G401 (cell line): ENCODE data around the gene EPHA1. TPM values are rescaled to one million over a fixed set of nuclear protein-coding genes. Genes with fewer than 3 reads are reported as not detected.
"Not testable (repeated sequence)": the region's sequence is repeated elsewhere in the genome, so short reads cannot be mapped to it uniquely, and the experiment has no call there.

Source experiments
- DNase-seq: peaks from one replicate; pipeline ENCODE4 v3.0.0-alpha.2; 2015; ENCODE audit warnings: low spot score
- in situ Hi-C: cut with HindIII; loops from 2 replicates; pipeline ENCODE4 v1.10.0; 2016; ENCODE audit warnings: low sequenced_read_pairs, mixed read lengths
- total RNA-seq: library from RNA; depleted of rRNA; stranded (reverse); fragments of >200 nt; shearing (Covaris generic); gene quantifications from 2 replicates; pipeline ENCODE4 v1.2.3, GENCODE V29; 2014

Gene EPHA1
- total RNA-seq, 1 experiment from 2014 or later, result not detected

DNA sequence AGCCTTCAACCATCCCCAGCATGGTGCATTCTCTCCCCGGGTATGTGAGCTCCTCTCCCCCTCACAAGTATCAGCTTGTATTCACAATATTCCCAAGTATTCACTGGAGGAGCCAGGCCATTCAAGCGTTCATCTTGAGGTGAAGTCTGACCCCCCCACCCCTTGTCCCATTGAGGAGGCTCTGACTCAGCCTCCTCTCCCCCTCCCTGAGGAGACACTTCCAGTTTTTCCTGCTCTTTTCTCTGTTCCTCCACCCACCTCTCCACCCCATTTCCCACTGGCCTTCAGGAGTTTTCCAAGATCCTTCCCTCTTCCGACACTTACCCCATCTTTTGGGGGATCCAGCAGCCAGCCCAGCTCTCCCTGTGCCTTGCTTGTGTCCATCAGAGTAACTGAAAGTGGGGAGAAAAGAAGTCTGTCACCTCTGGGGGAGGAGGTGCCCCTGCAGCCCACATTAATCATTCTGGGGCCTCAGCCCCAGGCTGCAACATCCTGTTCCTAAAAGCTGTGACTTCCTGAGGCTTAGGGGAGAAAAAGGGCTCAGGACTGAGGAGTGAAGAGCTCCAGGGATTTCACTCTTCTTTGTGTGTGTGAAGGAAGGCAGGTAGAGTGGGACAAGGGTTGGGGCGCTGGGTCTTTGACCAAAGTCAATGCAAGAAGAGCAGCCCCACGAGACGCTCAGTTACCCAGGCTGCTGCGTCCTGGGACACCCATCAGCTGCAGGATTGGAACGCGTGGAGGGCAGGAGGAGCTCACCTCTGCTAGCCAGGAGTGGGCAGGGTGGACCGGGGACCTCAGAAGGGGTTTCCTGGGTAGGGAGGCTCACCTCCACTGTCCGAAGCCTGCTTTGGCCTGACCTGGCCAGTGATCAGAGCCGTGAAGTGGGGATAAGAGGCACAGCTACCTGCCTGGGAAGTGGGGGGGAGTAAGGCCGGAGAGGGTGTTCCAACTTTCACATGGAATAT is 1.1 kb downstream of the EPHA1 start:
- no peak for DNase-seq
- in situ Hi-C loops, result no loop called here

DNA sequence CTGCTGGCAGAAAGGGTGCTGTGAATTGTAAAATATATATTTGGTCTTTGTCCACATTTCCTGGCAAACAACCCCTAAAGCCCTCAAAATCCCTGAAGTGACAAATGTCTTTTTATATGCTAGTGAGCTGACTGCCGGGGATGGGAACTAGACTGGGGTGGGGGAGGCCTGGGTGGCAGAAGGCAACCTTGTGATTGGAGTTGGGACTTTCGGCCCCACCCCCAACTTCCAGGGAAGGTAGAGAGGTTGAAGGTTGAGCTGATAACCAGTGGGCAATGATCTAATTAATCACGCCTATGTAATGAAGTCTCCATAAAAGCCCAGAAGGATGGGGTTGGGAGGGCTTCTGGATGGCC is 2.7 kb downstream of the EPHA1 start:
- in situ Hi-C loops, result no loop called here
- DNase-seq, result no peak

DNA sequence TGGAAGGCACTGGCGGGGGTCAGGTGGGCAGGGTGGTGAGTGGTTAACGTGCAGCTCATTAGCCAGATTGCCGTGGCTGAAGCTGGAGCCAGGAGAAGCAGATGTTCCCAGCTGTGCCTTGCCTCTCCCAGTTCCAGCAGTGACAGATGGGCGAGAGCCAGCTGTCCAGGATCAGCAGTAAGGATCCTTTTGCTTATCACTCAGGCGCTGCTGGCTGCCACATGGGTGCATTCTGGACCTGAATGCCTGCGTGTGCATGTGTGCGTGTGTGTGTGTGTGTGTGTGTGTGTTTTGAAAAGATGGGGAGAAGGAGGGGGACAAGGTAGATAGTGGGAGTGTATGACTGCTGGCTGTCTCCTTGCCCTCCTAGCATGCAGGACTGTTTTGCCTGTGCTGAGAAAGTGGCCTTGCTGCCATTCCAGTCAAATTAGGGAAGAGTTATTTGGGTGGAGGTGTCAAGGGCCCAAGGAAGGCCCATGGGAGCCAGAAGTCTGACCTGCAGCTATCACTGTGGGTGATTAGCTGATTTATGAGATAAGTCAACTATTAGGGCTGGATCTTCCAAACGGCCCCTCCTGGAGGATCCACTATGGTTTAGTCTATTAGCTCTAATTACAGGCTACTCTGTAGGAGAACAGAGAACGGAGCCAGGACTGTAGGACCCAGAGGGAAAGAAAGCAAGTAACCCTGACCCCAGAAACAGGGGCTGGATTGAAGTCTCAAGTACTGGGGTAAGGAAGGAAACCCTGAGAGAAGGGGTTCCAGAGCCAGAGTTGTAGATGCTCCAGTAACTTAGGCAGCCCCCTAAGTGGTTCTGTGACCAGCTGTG is 3.3 kb downstream of the EPHA1 start:
- DNase-seq, result no peak
- in situ Hi-C loops, result no loop called here

DNA sequence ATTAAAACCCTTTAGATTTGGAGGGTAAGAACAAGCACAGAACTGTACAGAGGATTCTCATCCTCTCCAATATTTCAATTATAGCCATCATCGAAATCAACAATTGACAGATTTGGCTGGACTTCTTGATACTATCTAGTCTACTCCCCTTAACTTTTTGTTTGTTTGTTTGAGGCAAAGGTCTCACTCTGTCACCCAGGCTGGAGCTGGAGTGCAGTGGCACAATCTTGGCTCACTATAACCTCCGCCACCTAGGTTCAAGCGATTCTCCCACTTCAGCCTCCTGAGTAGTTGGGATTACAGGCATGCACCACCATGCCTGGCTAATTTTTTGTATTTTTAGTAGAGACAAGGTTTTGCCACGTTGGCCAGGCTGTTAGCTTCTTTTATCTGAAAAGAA is 6.4 kb downstream of the EPHA1 start:
- DNase-seq, in situ Hi-C loops: not testable (repeated sequence)

DNA sequence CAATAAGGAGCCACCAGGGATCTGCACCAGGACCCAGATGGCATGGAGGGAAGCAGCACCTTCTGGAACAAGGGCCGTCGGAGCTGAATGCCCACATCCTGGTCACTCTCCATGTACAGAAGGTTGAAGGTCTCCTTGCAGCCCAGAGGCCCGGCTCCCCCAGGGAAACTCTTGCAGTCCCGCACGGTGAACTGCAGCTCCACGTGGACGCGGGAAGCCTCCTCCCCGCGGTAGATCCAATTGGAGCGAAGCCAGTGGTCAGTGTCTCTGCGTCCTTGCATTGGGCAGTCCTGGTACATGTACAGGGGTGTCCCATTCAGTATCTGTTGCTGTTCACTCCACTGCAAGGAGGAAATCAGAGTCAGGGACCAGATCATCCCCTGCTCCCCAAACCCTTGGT is 7.4 kb downstream of the EPHA1 start:
- DNase-seq, result no peak
- in situ Hi-C loops, result no loop called here

DNA sequence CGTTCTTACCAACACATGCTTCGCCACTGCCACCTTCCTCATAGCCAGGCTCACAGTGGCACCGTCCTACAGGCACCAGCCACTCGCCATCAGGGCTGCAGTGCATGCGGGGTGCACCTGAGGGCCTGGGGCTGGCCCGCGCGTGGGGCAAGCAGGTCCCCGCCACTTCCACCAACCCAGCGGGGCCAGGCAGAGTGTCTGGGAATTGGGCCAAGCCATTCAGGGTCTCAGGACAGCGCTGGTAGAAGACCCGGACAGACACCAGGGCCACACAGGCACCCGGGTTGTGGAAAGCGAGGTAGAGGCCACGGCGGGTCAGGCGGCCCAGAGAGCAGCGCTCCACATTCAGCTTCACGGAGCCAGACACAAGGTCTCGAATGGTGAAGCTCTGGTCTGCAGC is 9.0 kb downstream of the EPHA1 start:
- no peak for DNase-seq
- in situ Hi-C loops, result no loop called here

DNA sequence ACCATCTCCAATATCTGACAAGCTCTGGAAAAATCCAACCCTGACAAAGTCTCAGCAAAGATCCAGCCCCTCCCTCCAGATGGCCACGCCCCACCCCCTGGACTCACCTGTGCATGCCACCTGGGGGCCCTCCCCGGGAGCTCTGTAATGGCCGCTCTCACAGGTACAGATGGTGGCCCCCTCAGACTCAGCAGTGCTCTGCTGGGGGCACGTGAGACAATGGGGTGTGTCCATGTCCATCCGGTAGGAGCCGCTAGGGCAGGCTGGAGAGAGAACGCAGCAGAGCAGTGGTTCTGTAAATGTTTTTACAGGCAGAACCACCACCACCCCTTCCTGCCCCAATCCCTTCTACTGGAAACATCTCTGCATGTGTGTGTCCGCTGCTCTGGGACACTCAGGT is 9.5 kb downstream of the EPHA1 start:
- DNase-seq, result no peak
- in situ Hi-C loops, result no loop called here

DNA sequence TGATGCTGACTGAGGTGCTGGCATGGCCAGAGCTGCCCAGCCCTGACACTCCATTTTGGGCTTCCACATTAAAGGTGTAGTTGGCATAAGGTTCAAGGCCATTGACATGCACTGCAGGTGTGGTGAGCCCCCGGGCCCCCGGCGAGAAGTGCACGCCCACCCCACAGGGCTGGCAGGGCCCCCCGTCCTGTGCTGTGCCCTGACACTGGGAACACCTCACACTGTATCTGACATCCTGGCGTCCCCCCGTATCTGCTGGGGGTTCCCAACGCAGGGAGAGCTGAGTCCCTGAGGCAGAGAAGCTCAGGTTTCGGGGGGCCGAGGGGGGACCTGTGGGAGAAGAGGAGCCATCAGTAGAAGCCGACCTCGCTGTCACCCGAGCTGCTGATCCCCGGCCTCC is 10.0 kb downstream of the EPHA1 start:
- no peak for DNase-seq
- in situ Hi-C loops, result no loop called here

DNA sequence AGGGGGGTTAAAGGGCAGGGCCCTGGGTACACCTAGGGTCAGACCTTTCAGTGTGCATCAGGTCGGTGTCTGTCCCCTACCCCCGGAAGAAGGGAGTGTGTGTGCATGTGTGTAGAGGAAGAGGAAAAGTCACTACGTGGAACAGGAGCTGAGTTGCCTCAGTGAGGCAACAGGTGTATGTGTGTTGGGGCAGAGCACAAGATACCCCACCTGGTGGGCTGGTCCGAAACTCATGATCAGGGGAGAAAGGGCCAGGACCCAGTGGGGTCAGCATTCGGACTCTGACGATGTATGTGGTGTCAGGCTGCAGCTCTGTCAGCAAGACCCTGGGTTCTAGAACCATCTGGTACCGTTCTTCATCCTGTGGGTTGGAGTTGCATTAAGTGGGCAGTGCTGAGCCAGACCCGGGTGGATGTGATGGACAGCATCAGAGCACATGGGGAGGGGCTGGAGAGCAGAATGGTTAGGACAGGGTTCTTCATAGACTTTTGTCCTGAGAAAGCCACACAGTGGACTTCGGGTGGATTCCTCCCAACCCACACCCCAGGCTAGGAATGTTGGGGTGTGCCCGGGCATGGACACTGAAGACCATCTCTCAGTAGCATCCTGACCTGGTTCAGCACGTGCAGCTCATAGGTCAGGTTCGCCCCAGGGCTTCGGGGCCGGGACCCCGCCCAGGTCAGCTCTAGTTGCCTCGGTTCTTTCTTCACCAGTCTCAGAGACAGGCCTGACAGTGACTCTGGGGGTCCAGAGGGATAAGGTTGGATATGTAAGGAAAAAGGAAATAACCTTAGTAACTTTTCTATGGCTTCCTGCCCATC is 10.7 kb downstream of the EPHA1 start:
- DNase-seq, result no peak
- in situ Hi-C loops, result no loop called here

DNA sequence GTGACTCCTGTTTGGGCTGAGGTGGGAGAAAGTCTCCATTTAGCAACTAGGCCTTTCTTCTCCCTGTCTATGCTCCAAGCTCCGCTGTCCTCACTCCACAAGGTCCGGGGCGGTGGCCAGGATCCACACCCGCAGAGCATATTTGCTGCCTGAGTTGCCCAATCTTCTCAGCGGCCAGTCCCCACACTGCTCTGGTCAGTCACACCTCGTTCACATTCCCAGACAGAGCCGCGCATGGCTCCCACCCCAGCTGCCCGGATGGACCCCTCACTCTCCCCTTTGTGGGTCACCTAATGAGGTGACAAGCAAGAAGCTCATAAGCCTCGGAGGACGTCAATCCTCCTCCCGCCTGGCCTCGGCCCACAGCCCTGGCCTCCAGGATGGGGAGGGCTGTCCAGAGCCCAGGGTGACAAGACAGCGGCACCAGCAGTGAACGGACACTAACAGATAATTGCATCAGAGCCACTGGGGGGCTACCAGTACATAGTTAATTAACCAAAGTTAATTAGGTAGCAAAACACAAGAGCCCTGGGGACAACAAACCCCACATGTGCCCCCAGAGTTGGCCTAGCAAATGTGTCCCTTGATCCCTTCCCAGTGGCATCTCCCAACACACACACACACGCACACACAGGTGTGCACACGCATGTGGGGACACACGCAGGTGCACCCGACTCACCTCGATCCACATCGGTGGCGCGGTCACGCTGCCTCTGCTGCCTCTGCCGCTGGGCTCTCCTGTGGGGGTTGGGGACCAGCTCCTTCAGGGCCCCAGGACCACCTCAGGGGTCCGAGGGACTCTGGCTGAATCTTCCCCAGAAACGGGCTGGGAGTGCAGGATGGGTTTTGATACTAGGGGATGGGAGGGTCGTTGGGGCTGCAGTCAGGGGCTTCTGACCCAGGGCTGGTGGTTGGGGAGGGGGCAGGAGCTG is 11.8 kb downstream of the EPHA1 start:
- in situ Hi-C loops, result no loop called here
- no peak for DNase-seq

DNA sequence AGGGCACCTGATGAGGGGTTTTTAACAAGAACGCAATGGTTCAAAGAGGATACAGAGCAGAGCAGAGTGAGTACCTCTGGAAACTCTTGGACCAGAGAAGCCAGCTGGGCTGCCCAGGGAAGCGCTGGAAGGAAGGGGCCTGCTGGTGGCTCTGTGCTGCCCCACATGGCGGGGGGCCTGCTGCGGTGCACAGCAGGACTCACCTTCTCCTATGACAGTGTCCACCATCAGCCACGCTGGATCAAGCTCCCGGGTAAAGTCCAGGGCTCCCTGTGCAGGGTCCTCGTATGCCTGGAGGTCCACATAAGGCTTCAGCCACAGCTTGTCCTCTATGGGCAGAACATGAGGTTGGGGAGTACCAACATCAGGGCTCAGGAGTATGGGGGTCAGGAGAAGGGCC is 12.5 kb downstream of the EPHA1 start:
- no peak for DNase-seq
- in situ Hi-C loops, result no loop called here

DNA sequence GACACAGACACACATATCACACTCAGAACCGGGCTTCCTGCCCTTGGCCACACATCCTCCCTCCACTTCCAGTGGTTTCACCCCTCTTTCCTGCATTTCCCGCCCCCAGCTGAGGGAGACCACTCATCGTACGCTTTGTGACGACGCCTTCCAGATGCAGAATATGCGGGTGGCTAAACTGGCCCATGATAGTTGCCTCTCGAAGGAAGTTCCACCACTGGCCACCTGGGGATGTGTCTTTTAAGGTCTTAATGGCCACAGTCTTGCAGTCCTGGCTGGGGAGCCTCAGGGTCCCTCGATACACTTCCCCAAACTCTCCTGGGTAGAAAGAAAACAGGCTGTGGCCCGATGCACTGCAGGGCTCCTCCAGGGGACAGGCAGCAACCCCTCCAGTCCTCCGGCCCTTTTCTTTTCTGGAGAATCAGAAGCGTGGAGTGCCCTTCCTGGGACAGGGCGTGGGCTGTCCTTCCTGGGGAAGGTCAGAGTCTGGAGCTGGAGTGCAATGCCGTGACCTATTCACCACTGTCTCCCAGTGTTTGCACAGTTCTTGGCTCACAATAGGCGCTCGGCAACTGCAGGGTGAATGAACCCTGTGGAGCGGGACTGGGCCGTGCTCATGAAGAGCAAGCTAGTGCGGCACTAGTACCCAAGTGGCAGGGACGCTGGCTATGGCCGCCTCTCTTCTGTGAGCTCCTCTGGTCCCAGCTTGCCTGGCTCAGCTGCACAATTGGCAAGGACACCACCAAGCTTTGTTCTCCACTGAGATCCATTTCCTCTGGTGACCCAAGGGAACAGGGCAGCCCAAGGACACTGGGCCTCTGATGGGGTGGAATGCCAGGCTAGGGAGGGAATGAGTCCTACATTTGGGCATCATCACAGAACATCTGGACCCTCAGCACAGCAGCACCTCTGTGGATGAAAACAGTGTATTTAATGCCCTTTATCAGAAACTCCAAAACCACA is 13.2 kb downstream of the EPHA1 start:
- DNase-seq, result no peak
- in situ Hi-C loops, result no loop called here

DNA sequence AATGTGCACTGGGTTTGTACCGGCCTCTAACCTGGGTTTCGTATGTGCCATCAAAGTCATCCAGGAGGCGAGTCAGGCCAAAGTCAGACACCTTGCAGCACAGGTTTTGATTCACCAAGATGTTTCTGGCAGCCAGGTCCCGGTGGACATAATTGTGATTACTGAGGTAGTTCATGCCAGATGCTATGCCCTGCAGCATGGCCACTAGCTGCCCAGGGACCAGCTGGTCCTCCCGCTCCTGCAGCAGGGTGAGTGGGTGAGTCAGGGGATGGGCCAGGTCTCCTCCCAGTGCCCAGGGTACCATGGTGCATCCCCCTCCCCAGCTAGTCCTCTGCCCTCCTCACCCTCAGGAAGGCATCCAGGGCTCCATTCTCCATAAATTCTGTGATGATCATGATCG is 13.9 kb downstream of the EPHA1 start:
- in situ Hi-C loops, result no loop called here
- DNase-seq, result no peak

DNA sequence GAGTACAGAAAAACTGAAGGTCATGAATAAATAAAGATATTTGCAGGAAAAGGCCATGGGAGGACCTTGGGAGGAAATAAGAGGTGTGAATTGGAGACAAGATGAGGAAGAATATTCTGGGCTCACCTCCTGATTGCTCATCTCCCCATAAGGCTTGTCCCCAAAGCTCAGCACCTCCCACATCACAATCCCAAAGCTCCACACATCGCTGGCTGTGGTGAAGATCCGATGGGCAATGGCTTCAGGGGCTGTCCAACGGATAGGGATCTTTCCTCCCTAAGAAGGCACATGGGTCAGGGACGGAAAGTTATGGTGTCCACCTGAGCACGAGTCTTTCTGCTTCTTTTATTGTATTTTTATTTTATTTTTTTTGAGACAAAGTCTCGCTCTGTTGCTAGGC is 14.6 kb downstream of the EPHA1 start:
- in situ Hi-C loops, result no loop called here
- no peak for DNase-seq

DNA sequence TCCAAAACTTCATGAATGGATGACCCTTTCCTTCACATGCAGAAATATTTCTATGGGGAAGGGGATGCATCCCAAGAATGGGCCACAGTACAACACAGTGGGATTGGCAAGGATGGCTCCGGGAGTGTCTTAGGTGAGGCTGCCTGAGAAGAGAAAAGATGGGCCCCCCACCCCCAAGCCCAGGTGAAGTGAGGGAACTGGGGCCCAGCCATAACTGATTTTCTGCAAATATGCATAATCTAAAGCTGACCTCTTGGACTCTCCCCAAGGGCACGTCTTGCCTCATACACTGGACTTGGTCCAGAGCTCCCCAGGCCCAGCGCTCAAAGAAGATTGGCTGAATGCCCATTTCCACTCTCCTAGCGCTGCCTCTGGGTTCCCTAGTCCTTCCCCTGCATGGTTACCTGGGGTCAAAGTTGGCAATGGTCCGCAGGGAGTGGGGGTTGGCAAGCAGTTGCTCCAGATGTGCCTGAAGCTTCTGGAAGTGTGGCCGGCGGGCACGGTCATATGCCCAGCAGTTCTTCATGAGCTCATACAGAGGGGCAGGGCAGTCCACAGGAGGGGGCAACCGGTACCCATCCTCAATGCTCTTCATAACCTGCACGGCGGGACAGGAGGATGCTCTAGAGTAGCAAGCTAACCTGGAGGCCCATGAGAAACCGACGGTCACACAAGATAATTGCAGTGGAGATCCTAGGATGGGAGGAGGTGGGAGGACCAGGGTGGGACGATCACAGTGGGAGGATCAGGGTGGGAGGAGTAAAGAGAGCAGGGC is 15.2 kb downstream of the EPHA1 start:
- in situ Hi-C loops, result no loop called here
- DNase-seq, result no peak

DNA sequence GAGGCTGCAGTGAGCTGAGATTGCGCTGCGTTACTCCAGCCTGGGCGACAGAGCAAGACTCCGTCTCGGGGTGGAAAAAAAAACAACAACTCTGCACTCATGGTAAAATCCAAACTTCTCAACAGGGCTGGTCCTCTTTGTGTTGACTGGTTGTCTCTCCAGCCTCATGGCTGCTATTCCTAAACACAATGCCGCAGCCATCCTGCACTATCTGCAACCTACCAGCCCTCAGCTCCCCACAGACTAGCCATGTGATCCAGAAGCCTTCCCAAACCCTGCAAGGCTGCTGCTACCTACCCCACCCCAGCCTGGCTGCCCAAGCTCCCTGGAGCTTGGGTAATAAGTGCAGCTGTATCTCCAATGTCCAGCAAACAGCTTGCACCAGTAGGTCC is 15.8 kb downstream of the EPHA1 start:
- in situ Hi-C loops, result no loop called here

DNA sequence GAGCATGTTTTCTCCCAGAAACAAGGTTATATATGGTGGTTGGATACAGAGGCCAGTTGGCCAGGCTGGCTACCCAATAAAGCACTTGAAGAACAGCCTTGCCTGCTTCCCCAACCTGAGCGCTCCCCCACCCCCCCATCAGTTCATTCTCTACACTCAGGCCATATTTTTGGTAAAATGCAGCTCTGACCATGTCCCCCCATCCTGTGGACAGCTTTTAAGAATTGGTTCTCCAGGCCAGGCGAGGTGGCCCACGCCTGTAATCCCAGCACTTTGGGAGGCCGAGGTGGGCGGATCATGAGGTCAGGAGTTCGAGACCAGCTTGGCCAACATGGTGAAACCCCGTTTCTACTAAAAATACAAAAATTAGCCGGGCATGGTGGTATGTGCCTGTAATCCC is 16.2 kb downstream of the EPHA1 start:
- in situ Hi-C loops, DNase-seq: not testable (repeated sequence)

More for the DNA sequence above, 15.8 kb downstream of the EPHA1 start:
- no peak for DNase-seq
